HG02938 (cell line): ENCODE results near the gene SLX4IP.

Source experiments
- ATAC-seq: cut with Tn5 transposase; IDR thresholded peaks from one replicate; pipeline ENCODE4 v1.9.1; 2021; ENCODE audit warnings: mild to moderate bottlenecking, moderate library complexity; ENCODE audit not compliant: unreplicated experiment

Gene SLX4IP

GRCh38 chr20:10463622-10464021, 28.5 kb downstream of the SLX4IP start:
- no peak for ATAC-seq

GRCh38 chr20:10465135-10465534, 30.0 kb downstream of the SLX4IP start:
- ATAC-seq = no peak

GRCh38 chr20:10466325-10466724, 31.2 kb downstream of the SLX4IP start:
- ATAC-seq = no peak

- no peak for ATAC-seq
Observed at GRCh38 chr20:10466855-10467254, 31.8 kb downstream of the SLX4IP start.

GRCh38 chr20:10467681-10468339, 32.7 kb downstream of the SLX4IP start:
- ATAC-seq = no peak

GRCh38 chr20:10468340-10468845, 33.3 kb downstream of the SLX4IP start:
- ATAC-seq = no peak

GRCh38 chr20:10469056-10469455, 34.0 kb downstream of the SLX4IP start:
- no peak for ATAC-seq

GRCh38 chr20:10469599-10469998, 34.5 kb downstream of the SLX4IP start:
- peak; percentile 77 for ATAC-seq

- no peak for ATAC-seq
Observed at GRCh38 chr20:10470276-10470675, 35.2 kb downstream of the SLX4IP start.

GRCh38 chr20:10472871-10473270, 37.8 kb downstream of the SLX4IP start:
- no peak for ATAC-seq

- ATAC-seq = no peak
Observed at GRCh38 chr20:10474606-10475184, 39.6 kb downstream of the SLX4IP start.

- ATAC-seq = no peak
Observed at GRCh38 chr20:10475225-10475624, 40.1 kb downstream of the SLX4IP start.

- ATAC-seq = peak; percentile 74
Observed at GRCh38 chr20:10476319-10476724, 41.2 kb downstream of the SLX4IP start.

GRCh38 chr20:10478205-10478604, 43.1 kb downstream of the SLX4IP start:
- peak; percentile 77 for ATAC-seq

- no peak for ATAC-seq
Observed at GRCh38 chr20:10478930-10479329, 43.8 kb downstream of the SLX4IP start.

GRCh38 chr20:10481676-10482075, 46.6 kb downstream of the SLX4IP start:
- no peak for ATAC-seq

GRCh38 chr20:10483691-10484090, 48.6 kb downstream of the SLX4IP start:
- no peak for ATAC-seq

- ATAC-seq = no peak
Observed at GRCh38 chr20:10487142-10488136, 52.3 kb downstream of the SLX4IP start.

GRCh38 chr20:10488534-10488933, 53.4 kb downstream of the SLX4IP start:
- ATAC-seq = no peak

GRCh38 chr20:10489853-10490252, 54.7 kb downstream of the SLX4IP start:
- ATAC-seq = no peak

GRCh38 chr20:10490257-10490656, 55.2 kb downstream of the SLX4IP start:
- no peak for ATAC-seq
